Measurements from ENCODE around the gene WWOX. TPM values are rescaled to one million over a fixed set of nuclear protein-coding genes. Genes with fewer than 3 reads are reported as not detected.

The WWOX gene
- polyA plus RNA-seq, 2 of the 4 experiments (the other 2 are of a cell fraction), result 16.0 to 17.2 TPM

DNA sequence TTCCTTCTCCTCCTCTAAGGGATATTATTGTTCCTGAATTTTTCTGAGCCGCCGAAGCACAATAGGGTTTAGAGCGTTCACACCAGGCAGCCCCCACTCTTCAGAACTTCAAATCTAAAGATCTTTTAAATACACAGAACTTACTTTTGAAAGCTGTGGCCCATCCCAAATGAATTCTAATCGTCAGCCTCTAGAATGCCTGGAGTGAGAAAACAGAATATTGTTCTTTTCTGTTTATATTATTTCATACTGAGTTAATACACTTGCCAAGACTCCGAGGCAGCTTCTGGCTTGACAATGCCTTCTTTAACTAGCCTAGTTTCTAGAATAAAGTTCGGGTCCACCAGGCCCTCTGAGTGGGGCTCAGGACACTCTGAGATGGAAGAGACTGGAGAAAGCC lies 405.6 kb downstream of the WWOX start:
- FAIRE-seq (no peak), ATAC-seq (no peak), DNase-seq (ENCODE audit: low read depth in 1 of 2, low spot score in 1 of 2) (no peak)
- WGBS (ENCODE audit: missing lambda C conversion rate), result 62% methylated on average over 6 of the region's 6 CpGs
- no peaks in the 10 kb centered on the region for H3K9me3 ChIP-seq
- no peak overlapping the region for H3K4me2 ChIP-seq
- TF ChIP-seq, protein P1, sequence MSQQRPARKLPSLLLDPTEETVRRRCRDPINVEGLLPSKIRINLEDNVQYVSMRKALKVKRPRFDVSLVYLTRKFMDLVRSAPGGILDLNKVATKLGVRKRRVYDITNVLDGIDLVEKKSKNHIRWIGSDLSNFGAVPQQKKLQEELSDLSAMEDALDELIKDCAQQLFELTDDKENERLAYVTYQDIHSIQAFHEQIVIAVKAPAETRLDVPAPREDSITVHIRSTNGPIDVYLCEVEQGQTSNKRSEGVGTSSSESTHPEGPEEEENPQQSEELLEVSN (IDR thresholded peaks at IDR 0.05; ENCODE audit: borderline replicate concordance, low read depth), result no peak
- no peak for TF ChIP-seq MAFK (IDR thresholded peaks at IDR 0.05; ENCODE audit: partially characterized antibody)
- no peak for TF ChIP-seq ZC3H11A (IDR thresholded peaks at IDR 0.05)
- no peak for TF ChIP-seq SMC3 (IDR thresholded peaks at IDR 0.05)
- TF ChIP-seq CEBPB (IDR thresholded peaks at IDR 0.05), result no peak
- no peaks in the 10 kb centered on the region for H3K4me1 ChIP-seq
- ChIA-PET POLR2A (no interaction called here), CTCF (no interaction called here)
- no peak overlapping the region for H3K27ac ChIP-seq
- no peak overlapping the region for H3K4me3 ChIP-seq

DNA sequence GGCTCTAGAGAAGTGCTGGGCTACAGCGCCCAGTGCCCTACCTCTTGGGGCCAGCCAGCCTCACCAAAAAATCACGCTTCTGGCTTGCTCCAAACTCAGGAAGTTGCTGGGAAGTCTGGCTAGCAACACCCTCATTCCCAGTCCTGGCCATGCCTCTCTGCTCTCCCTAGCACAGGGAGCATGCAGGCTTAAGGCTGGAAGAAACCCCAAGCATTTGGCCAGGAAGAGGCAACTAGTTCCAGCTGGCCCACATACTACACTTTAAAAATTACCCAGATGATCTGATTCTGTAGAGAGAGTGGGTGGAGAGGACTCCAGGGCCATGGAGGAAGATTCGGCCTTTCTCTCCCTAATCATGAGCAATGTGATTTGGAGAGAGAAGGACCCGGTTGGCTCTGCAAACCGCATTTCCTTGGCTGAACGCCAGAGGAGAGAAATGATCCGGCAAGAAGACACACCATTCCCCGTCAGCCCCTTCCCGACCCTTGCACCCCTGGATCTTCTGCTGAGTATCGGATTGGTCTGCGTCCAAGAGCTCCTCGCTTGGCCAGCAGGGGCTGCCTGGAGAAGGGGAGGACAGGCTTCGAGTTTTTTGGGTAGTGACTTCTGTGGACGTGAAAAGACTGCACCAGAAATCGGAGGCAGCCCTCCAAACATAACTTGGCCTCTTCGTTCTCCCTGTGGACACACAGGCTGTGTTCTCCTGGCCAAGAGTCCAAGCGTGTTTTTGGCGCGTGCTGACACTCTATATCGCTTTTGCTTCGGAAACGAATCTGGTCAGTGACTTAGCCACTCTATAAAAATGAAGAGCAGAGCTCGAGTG lies 406.3 kb downstream of the WWOX start:
- FAIRE-seq (no peak), ATAC-seq (no peak)
- 73% methylated on average over 23 of the region's 23 CpGs for WGBS (ENCODE audit: missing lambda C conversion rate)

DNA sequence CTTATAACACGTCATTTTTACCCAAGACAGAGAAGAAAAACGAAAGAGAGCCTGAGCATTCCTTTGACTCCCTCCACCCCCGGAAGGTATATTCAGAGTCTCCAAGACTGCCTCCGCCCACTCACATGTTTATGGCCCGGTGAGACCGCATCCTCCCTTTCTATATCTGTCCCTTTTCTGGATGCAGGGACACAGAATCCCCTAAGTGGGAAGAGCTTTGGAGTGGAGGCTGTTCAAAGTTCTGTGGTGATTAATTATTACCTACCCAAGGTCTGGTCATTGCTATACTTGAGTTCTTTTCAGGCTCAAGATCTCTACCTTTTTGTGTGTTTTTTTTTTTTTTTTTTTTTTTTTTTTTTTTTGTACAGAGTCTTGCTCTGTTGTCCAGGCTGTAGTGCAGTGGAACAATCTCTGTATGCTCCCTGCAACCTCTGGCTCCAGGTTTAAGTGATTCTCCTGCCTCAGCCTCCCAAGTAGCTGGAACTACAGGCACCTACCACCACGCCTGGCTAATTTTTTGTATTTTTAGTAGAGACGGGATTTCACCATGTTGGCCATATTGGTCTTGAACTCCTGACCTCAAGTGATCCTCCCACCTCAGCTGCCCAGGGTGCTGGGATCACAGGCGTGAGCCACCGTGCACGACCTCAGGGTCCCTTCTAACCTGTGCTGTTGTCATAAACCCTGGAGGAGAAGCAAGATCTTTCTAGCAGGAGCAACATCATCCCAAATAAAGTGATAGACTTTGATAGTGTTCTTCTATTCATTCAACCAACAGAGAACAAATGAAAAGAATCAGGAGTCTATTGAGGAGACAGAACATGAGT lies 407.1 kb downstream of the WWOX start:
- ATAC-seq (no peak), DNase-seq (ENCODE audit: low read depth in 1 of 2, low spot score in 1 of 2) (no peak), FAIRE-seq (no peak)
- Histone ChIP-seq H3K4me3 (no peak overlapping the region), H3K4me1 (no peaks in the 10 kb centered on the region), H3K4me2 (no peak overlapping the region), H3K9me3 (no peaks in the 10 kb centered on the region), H3K27ac (no peak overlapping the region)
- 72% methylated on average over 11 of the region's 11 CpGs for WGBS (ENCODE audit: missing lambda C conversion rate)
- POLR2A ChIA-PET, result no interaction called here
- CTCF ChIA-PET, result no interaction called here
- TF ChIP-seq, protein P2, sequence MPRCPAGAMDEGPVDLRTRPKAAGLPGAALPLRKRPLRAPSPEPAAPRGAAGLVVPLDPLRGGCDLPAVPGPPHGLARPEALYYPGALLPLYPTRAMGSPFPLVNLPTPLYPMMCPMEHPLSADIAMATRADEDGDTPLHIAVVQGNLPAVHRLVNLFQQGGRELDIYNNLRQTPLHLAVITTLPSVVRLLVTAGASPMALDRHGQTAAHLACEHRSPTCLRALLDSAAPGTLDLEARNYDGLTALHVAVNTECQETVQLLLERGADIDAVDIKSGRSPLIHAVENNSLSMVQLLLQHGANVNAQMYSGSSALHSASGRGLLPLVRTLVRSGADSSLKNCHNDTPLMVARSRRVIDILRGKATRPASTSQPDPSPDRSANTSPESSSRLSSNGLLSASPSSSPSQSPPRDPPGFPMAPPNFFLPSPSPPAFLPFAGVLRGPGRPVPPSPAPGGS (IDR thresholded peaks at IDR 0.05), result no peak
- TF ChIP-seq ZSCAN20 (CRISPR knock-in tag; IDR thresholded peaks at IDR 0.05) (no peak), EHF (CRISPR knock-in tag; IDR thresholded peaks at IDR 0.05) (no peak), HDAC2 (IDR thresholded peaks at IDR 0.05) (no peak), SMC3 (IDR thresholded peaks at IDR 0.05) (no peak), TP53 (CRISPR knock-in tag; IDR thresholded peaks at IDR 0.05) (no peak), ZNF302 (CRISPR knock-in tag; IDR thresholded peaks at IDR 0.05) (no peak), RCOR1 (IDR thresholded peaks at IDR 0.05; ENCODE audit: low read depth, low read length) (no peak), ESRRA (IDR thresholded peaks at IDR 0.05; ENCODE audit: borderline replicate concordance, low read length) (no peak), CHD2 (IDR thresholded peaks at IDR 0.05; ENCODE audit: low read length, partially characterized antibody) (no peak), MAZ (IDR thresholded peaks at IDR 0.05; ENCODE audit: borderline replicate concordance, low read depth, low read length) (no peak), NPAS2 (CRISPR knock-in tag; IDR thresholded peaks at IDR 0.05; ENCODE audit: borderline replicate concordance) (no peak)
- TF ChIP-seq, protein P3, sequence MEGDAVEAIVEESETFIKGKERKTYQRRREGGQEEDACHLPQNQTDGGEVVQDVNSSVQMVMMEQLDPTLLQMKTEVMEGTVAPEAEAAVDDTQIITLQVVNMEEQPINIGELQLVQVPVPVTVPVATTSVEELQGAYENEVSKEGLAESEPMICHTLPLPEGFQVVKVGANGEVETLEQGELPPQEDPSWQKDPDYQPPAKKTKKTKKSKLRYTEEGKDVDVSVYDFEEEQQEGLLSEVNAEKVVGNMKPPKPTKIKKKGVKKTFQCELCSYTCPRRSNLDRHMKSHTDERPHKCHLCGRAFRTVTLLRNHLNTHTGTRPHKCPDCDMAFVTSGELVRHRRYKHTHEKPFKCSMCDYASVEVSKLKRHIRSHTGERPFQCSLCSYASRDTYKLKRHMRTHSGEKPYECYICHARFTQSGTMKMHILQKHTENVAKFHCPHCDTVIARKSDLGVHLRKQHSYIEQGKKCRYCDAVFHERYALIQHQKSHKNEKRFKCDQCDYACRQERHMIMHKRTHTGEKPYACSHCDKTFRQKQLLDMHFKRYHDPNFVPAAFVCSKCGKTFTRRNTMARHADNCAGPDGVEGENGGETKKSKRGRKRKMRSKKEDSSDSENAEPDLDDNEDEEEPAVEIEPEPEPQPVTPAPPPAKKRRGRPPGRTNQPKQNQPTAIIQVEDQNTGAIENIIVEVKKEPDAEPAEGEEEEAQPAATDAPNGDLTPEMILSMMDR (IDR thresholded peaks at IDR 0.05), result no peak
- TF ChIP-seq, protein P4, sequence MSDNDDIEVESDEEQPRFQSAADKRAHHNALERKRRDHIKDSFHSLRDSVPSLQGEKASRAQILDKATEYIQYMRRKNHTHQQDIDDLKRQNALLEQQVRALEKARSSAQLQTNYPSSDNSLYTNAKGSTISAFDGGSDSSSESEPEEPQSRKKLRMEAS (IDR thresholded peaks at IDR 0.05), result no peak

More for the DNA sequence above, 406.3 kb downstream of the WWOX start:
- Histone ChIP-seq H3K4me3 (no peak overlapping the region), H3K4me1 (no peaks in the 10 kb centered on the region), H3K27ac (no peak overlapping the region), H3K4me2 (no peak overlapping the region), H3K9me3 (no peaks in the 10 kb centered on the region)
- POLR2A ChIA-PET, result no interaction called here
- TF ChIP-seq RARB (CRISPR knock-in tag; IDR thresholded peaks at IDR 0.05), result no peak
- TF ChIP-seq, protein P5, sequence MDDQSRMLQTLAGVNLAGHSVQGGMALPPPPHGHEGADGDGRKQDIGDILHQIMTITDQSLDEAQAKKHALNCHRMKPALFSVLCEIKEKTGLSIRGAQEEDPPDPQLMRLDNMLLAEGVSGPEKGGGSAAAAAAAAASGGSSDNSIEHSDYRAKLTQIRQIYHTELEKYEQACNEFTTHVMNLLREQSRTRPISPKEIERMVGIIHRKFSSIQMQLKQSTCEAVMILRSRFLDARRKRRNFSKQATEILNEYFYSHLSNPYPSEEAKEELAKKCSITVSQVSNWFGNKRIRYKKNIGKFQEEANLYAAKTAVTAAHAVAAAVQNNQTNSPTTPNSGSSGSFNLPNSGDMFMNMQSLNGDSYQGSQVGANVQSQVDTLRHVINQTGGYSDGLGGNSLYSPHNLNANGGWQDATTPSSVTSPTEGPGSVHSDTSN (IDR thresholded peaks at IDR 0.05), result no peak
- no peak for TF ChIP-seq ZFP36 (IDR thresholded peaks at IDR 0.05; ENCODE audit: borderline replicate concordance, partially characterized antibody)
- TF ChIP-seq ESRRA (IDR thresholded peaks at IDR 0.05; ENCODE audit: borderline replicate concordance, low read length), result no peak
- TF ChIP-seq HEYL (CRISPR knock-in tag; IDR thresholded peaks at IDR 0.05), result no peak
- TF ChIP-seq ZNF302 (CRISPR knock-in tag; IDR thresholded peaks at IDR 0.05), result no peak
- no peak for TF ChIP-seq CHD4 (IDR thresholded peaks at IDR 0.05; ENCODE audit: borderline replicate concordance)
- TF ChIP-seq JUN (IDR thresholded peaks at IDR 0.05), result no peak
- TF ChIP-seq MAFK (IDR thresholded peaks at IDR 0.05; ENCODE audit: partially characterized antibody), result no peak
- no peak for TF ChIP-seq TFCP2L1 (CRISPR knock-in tag; IDR thresholded peaks at IDR 0.05)
- TF ChIP-seq, protein P6, sequence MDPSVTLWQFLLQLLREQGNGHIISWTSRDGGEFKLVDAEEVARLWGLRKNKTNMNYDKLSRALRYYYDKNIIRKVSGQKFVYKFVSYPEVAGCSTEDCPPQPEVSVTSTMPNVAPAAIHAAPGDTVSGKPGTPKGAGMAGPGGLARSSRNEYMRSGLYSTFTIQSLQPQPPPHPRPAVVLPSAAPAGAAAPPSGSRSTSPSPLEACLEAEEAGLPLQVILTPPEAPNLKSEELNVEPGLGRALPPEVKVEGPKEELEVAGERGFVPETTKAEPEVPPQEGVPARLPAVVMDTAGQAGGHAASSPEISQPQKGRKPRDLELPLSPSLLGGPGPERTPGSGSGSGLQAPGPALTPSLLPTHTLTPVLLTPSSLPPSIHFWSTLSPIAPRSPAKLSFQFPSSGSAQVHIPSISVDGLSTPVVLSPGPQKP (IDR thresholded peaks at IDR 0.05; ENCODE audit: low read depth, low read length), result no peak
- TF ChIP-seq CHD2 (IDR thresholded peaks at IDR 0.05; ENCODE audit: low read length, partially characterized antibody), result no peak
- TF ChIP-seq POLR2AphosphoS2 (conservative IDR thresholded peaks at IDR 0.05; ENCODE audit: low read length), result no peak
- no peak for TF ChIP-seq CEBPB (IDR thresholded peaks at IDR 0.05)
- TF ChIP-seq, protein P7, sequence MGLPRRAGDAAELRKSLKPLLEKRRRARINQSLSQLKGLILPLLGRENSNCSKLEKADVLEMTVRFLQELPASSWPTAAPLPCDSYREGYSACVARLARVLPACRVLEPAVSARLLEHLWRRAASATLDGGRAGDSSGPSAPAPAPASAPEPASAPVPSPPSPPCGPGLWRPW (IDR thresholded peaks at IDR 0.05), result no peak
- no peak for TF ChIP-seq RNF2 (IDR thresholded peaks at IDR 0.05; ENCODE audit: borderline replicate concordance, low read depth)
- DNase-seq (ENCODE audit: low read depth in 1 of 2, low spot score in 1 of 2), result no peak
- CTCF ChIA-PET, result no interaction called here
